AG10803 (cell line): ENCODE data around the gene MYOCOS.

ENCODE experiments used
- DNase-seq: peaks from one replicate; pipeline ENCODE4 v3.0.0; 2010; ENCODE audit warnings: low read depth
- H3K4me3 ChIP-seq: 2 replicates; pipeline ENCODE4 v1.5.1; 2011; ENCODE audit warnings: mild to moderate bottlenecking, low read length, control low read depth
- CTCF ChIP-seq: conservative IDR thresholded peaks from 2 replicates; pipeline ENCODE4 v1.5.1; 2011; ENCODE audit warnings: mild to moderate bottlenecking, low read length, control low read depth, inconsistent platforms

The MYOCOS gene

GRCh38 chr1:171622152-171622462 is at the start of gene MYOCOS:
Gene MYOCOS, plus strand, starts transcription at chr1:171622243. Its CDS starts 1,641 bp downstream, at chr1:171623884.
- H3K4me3 ChIP-seq = no peak within 1 kb of the TSS
- no peak for DNase-seq
- no peak for TF ChIP-seq CTCF

- no peak overlapping the region for H3K4me3 ChIP-seq
- no peak for TF ChIP-seq CTCF
- no peak for DNase-seq
Measured at GRCh38 chr1:171576144-171576543, 45.9 kb upstream of the MYOCOS start.

GRCh38 chr1:171581226-171581625 is 40.8 kb upstream of the MYOCOS start:
- TF ChIP-seq CTCF = no peak
- no peak overlapping the region for H3K4me3 ChIP-seq
- no peak for DNase-seq

- no peak for DNase-seq
- no peak overlapping the region for H3K4me3 ChIP-seq
- TF ChIP-seq CTCF = no peak
Measured at GRCh38 chr1:171581766-171582165, 40.3 kb upstream of the MYOCOS start.

- no peak overlapping the region for H3K4me3 ChIP-seq
- DNase-seq = no peak
- no peak for TF ChIP-seq CTCF
Measured at GRCh38 chr1:171582589-171582988, 39.5 kb upstream of the MYOCOS start.

- TF ChIP-seq CTCF = no peak
- no peak overlapping the region for H3K4me3 ChIP-seq
Measured at GRCh38 chr1:171583591-171584201, 38.3 kb upstream of the MYOCOS start.

GRCh38 chr1:171585715-171586114 is 36.3 kb upstream of the MYOCOS start:
- no peak for TF ChIP-seq CTCF
- no peak for DNase-seq
- H3K4me3 ChIP-seq = no peak overlapping the region

More at GRCh38 chr1:171583591-171584201, 38.3 kb upstream of the MYOCOS start:
- DNase-seq = no peak
